DOHH2 (cell line): ENCODE data around the gene CD58.

Experiments used
- H3F3A ChIP-seq: fragments of 200-600 bp; sonication (generic), shearing (Covaris generic); 2 replicates; pipeline ENCODE4 v1.6.0; 2016; ENCODE audit warnings: antibody characterized with exemption, mild to moderate bottlenecking; ENCODE audit not compliant: control insufficient read depth, insufficient read depth
- H3K27ac ChIP-seq: fragments of 200-600 bp; sonication (generic); 2 replicates; pipeline ENCODE4 v1.5.1; 2014; ENCODE audit warnings: low read depth, mild to moderate bottlenecking, low read length, moderate library complexity
- H3K27me3 ChIP-seq: fragments of 200-600 bp; sonication (generic); 2 replicates; pipeline ENCODE4 v1.6.1; 2014; ENCODE audit warnings: mild to moderate bottlenecking, low read length, mixed read lengths; ENCODE audit not compliant: control insufficient read depth
- H3K36me3 ChIP-seq: fragments of 200-600 bp; sonication (generic); 2 replicates; pipeline ENCODE4 v1.6.1; 2014; ENCODE audit warnings: mild to moderate bottlenecking, low read length, moderate library complexity, mixed read lengths; ENCODE audit not compliant: control insufficient read depth
- H3K4me1 ChIP-seq: fragments of 200-600 bp; sonication (generic); 2 replicates; pipeline ENCODE4 v1.6.1; 2014; ENCODE audit warnings: mild to moderate bottlenecking, low read length, mixed read lengths; ENCODE audit not compliant: control insufficient read depth
- H3K4me2 ChIP-seq: fragments of 200-600 bp; sonication (generic); 2 replicates; pipeline ENCODE4 v1.6.0; 2014; ENCODE audit warnings: mild to moderate bottlenecking, low read length, moderate library complexity
- H3K4me3 ChIP-seq: fragments of 200-600 bp; sonication (generic); 2 replicates; pipeline ENCODE4 v1.5.1; 2014; ENCODE audit warnings: mild to moderate bottlenecking, low read length, mixed read lengths
- H3K79me2 ChIP-seq: fragments of 200-600 bp; sonication (generic); 2 replicates; pipeline ENCODE4 v1.6.1; 2014; ENCODE audit warnings: mild to moderate bottlenecking, low read length, mixed read lengths; ENCODE audit not compliant: control insufficient read depth
- H3K9me2 ChIP-seq: fragments of 200-600 bp; sonication (generic); replicated peaks from 2 replicates; pipeline ENCODE4 v1.6.1; 2014; ENCODE audit warnings: mild to moderate bottlenecking, low read length, mixed read lengths; ENCODE audit not compliant: control insufficient read depth
- H3K9me3 ChIP-seq: fragments of 200-600 bp; sonication (generic); 2 replicates; pipeline ENCODE4 v1.6.1; 2014; ENCODE audit warnings: antibody characterized with exemption, low read length, mixed read lengths; ENCODE audit not compliant: control insufficient read depth, insufficient read depth
- H4K20me1 ChIP-seq: fragments of 200-600 bp; sonication (generic); 2 replicates; pipeline ENCODE4 v1.6.0; 2014; ENCODE audit warnings: low read depth, mild to moderate bottlenecking, antibody characterized with exemption, low read length, moderate library complexity; ENCODE audit not compliant: control insufficient read depth, insufficient read depth
- EZH2phosphoT487 ChIP-seq: fragments of 200-600 bp; sonication (generic); IDR thresholded peaks from 2 replicates; pipeline ENCODE4 v1.6.1; 2017; ENCODE audit warnings: borderline replicate concordance, mild to moderate bottlenecking, antibody characterized with exemption, low read length, moderate library complexity, mixed read lengths
- TF ChIP-seq, protein P1 (sequence below): fragments of 200-600 bp; sonication (generic); IDR thresholded peaks from one replicate; pipeline ENCODE4 v1.5.1; 2014; ENCODE audit warnings: antibody characterized with exemption, mild to moderate bottlenecking, low read depth, low read length; ENCODE audit not compliant: poor library complexity, severe bottlenecking

Gene CD58

DNA sequence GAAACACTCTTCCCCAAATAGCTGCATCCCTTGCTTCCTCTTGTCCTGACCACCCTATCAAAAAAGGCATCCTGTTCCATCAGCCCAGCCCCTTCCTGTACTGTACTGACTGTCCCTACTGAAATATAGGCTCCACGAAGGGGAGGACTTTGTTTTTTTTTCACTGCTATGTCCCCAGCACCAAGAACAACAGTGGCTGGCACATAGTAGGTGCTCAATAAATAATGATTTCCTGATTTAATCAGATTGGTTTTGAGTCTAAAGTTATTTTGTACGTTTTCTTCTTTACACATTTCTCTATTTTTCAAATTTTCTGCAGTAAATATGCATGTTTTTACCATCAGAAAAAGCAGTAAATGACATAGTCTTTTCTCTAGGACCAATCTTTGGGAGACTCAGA, 73.9 kb downstream of the CD58 start:
- no peaks in the 10 kb centered on the region for H3K4me1 ChIP-seq

DNA sequence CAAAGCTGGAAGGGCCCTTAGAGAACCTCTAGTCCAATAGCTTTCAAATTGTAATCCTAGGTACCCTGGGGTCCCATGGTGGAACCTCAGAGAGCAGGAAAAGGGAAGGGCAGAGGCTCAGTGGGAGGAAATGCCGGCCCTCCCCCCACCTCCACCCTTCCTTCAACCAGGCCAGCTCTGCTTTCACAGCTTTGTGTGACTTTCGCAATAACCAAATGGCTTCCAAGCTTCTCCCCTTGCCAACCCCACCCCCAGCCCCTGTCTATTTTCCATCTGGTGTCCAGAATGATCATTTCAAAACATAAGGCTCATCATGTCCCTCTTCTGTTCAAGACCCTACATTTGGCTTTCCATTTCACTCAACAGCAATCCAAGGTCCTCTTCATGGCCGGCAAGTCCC, 74.4 kb downstream of the CD58 start:
- H3K27me3 ChIP-seq: no peaks in the 10 kb centered on the region
- no peaks in the 10 kb centered on the region for H3K4me1 ChIP-seq
- TF ChIP-seq, protein P1, sequence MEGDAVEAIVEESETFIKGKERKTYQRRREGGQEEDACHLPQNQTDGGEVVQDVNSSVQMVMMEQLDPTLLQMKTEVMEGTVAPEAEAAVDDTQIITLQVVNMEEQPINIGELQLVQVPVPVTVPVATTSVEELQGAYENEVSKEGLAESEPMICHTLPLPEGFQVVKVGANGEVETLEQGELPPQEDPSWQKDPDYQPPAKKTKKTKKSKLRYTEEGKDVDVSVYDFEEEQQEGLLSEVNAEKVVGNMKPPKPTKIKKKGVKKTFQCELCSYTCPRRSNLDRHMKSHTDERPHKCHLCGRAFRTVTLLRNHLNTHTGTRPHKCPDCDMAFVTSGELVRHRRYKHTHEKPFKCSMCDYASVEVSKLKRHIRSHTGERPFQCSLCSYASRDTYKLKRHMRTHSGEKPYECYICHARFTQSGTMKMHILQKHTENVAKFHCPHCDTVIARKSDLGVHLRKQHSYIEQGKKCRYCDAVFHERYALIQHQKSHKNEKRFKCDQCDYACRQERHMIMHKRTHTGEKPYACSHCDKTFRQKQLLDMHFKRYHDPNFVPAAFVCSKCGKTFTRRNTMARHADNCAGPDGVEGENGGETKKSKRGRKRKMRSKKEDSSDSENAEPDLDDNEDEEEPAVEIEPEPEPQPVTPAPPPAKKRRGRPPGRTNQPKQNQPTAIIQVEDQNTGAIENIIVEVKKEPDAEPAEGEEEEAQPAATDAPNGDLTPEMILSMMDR: no peak
- no peak for TF ChIP-seq EZH2phosphoT487
- no peak overlapping the region for H3K27ac ChIP-seq
- no peaks in the 10 kb centered on the region for H3F3A ChIP-seq
- H3K36me3 ChIP-seq: no peaks in the 10 kb centered on the region
- no peaks in the 10 kb centered on the region for H3K9me3 ChIP-seq
- no peaks in the 10 kb centered on the region for H4K20me1 ChIP-seq
- H3K4me3 ChIP-seq: no peak overlapping the region
- H3K4me2 ChIP-seq: no peak overlapping the region
- H3K79me2 ChIP-seq: no peaks in the 10 kb centered on the region
- no peaks in the 10 kb centered on the region for H3K9me2 ChIP-seq

More for the DNA sequence above, 73.9 kb downstream of the CD58 start:
- Histone ChIP-seq H3K79me2 (no peaks in the 10 kb centered on the region), H3K4me2 (no peak overlapping the region), H3K27ac (no peak overlapping the region), H3K36me3 (no peaks in the 10 kb centered on the region), H3K9me2 (no peaks in the 10 kb centered on the region), H3F3A (no peaks in the 10 kb centered on the region), H3K9me3 (no peaks in the 10 kb centered on the region), H3K4me3 (no peak overlapping the region), H4K20me1 (no peaks in the 10 kb centered on the region), H3K27me3 (no peaks in the 10 kb centered on the region)
- TF ChIP-seq EZH2phosphoT487: no peak
- TF ChIP-seq, protein P1: no peak

DNA sequence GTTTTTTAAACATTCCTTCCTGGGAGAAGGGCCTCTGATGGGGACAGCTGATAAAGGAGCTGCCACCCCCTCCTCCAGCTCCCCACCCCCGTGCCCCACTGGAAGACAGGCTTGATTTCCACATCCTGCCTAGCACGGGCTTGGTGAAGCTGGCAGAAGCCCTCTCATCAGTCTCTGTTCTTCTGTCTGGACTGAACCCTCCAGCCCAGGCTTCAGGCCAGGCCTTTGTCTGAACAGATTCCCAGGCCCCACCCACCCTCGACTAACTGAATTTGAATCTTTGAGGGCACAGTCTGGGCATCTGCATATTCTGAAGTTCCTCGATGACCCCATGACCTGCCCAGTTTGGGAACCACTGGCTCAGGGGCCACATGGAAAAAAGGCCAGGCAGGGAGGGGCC, 75.3 kb downstream of the CD58 start:
- Histone ChIP-seq H3K4me3 (no peak overlapping the region), H3K79me2 (no peaks in the 10 kb centered on the region)

More for the DNA sequence above, 75.3 kb downstream of the CD58 start:
- H3K9me3 ChIP-seq: no peaks in the 10 kb centered on the region
- H3K4me1 ChIP-seq: no peaks in the 10 kb centered on the region
- H3K9me2 ChIP-seq: no peaks in the 10 kb centered on the region
- no peaks in the 10 kb centered on the region for H3K27me3 ChIP-seq
- no peak overlapping the region for H3K4me2 ChIP-seq
- no peak overlapping the region for H3K27ac ChIP-seq
- TF ChIP-seq EZH2phosphoT487: no peak
- TF ChIP-seq, protein P1: no peak
- no peaks in the 10 kb centered on the region for H3F3A ChIP-seq
- no peaks in the 10 kb centered on the region for H3K36me3 ChIP-seq
- no peaks in the 10 kb centered on the region for H4K20me1 ChIP-seq
